Medulla oblongata (tissue), 1 donor: ENCODE measurements around the gene C10orf53.

ENCODE experiments used
- DNase-seq: peaks from one replicate; pipeline ENCODE4 v3.0.0-alpha.2; 2015; ENCODE audit errors: extremely low spot score

Gene C10orf53, protein sequence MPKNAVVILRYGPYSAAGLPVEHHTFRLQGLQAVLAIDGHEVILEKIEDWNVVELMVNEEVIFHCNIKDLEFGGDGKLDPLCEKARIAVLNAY

DNA sequence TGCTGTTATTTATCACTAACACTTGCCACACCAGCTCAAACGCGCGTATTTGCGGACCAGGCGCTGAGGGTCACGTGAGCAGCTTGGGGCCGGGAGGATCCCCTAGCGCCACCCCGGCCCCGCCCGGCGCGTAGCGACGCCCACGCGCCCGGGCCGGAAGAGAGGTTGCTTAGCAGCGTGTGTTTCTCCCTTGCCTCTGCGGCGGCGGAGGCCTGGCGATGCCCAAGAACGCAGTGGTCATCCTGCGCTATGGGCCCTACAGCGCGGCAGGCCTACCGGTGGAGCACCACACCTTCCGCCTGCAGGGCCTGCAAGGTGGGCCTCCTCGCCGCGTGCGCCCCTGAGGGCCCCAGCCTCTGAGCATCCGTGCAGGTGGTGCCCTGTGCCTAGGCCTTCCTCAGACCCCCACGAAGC is at the start of gene C10orf53:
TSS of gene C10orf53 (plus strand) at position 172 of the 414 bp plus-strand sequence. CDS start at position 219, 47 bp downstream.
- peak; percentile 21 for DNase-seq

DNA sequence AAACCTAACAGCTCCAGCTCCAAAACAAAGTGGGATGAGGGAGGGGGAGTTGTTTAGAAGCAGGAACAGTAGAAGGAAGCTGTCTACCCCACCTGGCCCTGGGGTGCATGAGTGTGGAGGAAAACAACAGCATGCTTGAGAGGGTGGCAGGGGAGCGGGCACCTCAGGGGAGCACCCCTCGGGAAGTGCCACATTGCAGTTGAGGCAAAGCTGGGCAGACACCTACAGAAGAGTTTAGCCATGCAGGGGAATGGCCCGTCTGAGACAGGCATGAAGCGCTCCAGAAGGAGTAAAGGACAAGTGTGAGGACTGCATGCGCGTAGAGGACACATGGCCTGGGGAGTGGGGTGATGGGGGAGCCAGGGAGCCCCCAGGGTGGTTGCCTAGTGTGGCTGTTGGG is 47.5 kb upstream of the C10orf53 start:
- DNase-seq: no peak

DNA sequence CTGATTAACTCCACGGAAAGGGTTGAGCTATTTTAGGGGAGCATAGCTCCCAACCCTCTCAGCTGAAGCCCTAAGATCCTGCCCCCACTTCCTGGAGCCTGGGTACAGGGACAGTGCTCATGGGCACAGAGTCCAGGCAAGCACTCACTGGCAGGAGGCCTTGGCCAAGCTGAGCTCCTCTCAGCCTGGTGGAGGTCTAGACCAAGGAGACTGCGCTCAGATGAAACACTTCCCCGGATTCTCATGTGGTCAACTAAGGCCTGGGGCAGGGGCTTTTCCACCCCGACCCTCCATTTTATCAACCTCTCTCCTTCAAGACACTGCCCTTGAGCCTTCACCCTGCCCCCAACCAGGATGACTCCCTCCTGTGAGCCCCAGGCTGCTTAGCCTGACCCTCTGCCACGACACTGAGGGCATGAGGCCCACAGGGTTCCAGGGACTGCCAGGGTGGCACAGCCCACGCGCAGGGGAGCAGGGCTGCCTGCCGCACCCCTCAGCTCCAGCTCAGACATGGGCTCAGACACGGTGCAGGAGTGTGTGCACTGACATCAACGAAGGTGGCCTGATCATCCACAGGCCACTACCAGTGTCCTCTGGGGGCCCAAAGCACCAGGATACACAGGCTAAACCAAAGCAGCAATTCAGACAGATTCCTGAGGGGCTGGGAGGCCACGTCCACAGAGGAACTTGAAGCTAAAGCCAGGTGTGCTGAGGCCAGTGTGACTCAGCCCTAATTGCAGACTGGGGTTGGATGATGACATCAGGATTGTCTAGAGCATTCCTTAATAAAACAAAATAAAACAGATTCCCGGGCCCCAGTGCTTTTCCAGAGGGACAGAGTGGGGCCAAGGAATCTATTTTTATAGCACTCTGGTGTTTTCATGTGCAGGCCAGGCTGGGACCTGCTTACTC is 46.8 kb upstream of the C10orf53 start:
- DNase-seq: no peak

DNA sequence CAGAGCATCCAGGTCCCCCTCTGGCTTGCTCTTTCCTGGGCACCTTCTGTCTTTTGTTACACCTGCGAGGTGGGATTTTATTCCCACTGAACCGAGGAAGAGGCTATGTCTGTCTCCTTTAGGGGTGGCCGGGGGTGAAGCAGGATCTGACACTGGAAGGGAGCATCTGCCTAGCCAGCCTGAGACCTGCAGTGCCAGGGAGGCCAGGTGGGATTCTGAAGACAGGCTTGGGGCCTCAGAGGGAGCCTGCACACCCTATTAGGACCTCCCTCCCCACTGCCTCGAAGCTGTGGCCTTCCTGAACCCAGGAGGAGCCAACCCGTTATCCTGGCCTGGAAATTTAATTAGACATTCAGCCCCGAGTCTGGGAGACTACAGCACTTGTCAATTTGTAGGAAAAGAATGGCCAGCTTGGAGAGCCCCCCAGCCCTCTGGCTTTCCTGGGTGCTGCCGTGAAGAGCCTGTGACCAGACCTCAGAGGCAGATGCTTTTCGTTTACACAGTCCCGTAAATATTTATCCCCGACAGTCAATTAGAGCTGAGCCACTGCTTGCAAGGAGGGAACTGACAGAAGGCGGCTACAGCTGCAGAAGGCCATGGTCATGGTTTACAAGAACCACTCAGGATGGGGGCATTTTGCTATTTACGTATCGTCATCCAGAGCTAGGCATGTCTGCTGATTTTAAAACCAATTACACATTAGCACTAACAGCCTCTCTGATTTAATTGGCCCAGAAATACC is 46.0 kb upstream of the C10orf53 start:
- no peak for DNase-seq

DNA sequence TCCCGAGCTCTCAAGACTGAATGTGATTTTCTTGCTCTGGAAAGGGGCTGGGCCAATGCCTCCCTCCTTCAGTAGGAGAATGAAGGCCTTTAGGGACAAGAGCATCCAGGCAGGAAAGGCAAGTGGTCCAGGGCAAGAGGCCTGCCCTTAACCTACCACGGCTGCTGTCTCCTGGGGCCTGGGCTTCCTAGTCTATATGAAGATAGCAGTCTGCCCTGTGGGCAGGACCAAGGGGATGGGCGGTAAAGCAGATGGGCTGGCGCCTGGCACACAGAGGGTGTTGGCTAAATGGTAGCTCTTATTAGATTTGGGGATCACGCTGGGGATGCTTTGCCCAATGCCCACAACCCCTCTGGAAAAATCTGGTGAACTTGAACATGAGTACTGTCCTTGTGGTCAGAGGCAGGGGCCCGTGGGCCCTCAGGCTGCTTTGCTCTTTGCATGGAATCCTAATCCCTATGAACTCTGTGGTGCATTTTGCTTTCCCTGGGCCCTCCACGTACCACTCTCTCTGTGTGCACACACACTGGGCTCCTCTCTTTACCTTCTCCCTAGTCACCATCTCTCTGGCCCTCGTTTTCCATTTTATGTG is 45.3 kb upstream of the C10orf53 start:
- no peak for DNase-seq

DNA sequence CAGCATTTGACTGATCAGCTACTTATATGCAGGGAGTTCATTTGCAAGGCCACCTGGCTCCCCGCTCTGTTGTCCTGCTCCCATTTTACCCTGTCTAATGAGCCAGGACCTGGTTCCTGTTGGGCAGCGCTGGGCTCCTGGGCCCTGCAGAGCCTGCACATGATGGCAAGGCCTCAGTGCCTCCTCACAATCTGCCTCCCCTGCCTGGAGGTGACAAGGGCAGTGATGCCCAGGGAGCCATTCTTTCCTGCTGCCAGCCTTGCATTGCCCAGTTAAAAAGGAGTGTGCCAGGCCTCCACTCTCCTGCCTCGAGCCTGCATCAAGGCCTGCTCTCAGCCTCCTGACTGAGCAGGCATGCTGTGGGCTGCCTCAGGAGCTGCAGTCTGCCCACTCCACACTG is 37.1 kb upstream of the C10orf53 start:
- DNase-seq: no peak

DNA sequence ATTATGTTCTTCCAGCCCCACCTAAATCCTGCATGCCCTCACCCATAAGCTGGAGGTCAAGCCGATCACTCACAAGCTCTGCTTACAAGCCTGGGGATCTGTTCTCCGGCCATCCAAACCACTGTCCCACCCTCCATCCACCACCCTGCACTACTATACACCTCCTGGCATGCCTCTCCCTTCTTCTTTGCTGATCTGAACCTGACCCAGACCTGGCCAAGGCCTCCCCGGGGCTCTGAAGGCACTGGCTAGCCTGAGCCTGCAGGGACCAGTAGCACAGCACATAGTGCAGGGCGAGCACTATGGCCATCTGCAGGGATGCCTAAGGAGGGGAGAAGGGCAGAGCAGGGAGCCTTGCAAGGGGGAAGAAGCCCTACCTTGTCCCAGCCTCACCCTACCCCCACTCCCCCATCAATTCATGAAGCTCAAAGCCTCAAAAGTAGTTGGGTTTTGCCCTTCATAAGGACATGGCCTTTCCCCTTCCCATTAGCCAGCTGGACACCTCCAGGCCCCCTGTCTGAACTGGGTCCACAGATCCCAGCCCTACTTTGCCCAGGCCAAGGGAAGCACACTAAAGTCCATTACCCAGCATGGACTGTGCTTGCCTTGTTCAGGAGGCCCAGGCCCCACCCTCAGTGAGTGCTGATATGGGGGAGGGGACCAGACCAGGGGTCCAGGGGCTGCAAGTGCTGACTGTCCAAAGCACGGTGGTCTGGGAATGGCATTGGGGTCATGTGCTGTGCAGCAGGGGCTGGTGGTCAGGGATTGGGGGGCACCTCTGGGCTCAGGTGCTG is 36.0 kb upstream of the C10orf53 start:
- DNase-seq: no peak

DNA sequence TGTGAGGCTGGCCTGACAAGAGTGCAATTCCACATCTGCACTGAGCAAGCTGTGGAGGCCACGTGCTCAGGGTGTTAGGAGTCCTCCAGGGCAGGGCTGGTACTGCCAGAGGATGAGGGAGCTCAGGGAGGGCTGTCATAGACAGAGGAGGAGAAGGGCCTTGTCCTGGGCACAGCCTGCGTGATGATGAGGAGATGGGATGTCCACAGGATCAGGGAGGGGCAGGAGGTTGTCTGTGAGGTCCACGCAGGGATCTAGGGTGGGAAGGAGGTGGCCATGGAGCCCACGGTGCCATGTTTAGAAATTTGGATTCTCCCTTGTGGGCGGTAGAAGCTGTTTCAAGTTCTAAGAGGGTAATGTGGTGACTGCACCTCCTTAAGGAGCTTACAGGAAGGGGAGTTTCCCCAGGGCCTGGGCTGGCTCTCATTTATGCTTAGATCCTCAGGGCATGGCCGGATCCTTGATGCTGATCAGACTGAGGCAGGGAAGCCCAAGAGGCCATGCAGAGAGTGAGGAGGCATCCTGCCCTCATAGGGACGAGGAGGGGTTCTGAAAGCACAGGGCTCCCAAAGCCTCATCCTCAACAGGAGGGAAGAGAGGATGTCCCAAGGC is 35.3 kb upstream of the C10orf53 start:
- no peak for DNase-seq

DNA sequence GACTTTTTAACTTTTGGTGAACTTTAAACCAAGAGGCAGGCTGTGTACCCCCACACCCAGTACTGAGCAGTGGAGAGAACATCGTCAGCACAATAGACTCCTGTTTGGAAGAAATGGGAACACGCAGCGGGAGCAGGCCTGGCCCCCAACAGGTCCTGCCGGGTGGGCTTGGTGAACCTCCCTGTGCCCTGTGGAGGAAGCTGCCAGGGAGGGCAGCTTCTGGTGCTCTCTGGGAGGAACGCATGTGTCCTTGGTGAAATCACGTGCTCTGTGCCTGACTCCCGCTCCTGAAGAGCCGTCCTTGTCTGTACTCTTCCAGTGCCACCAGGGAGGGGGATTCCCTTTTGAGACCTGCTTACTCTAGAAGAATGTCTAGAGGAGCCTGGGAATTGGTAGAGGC is 34.0 kb upstream of the C10orf53 start:
- DNase-seq: no peak

DNA sequence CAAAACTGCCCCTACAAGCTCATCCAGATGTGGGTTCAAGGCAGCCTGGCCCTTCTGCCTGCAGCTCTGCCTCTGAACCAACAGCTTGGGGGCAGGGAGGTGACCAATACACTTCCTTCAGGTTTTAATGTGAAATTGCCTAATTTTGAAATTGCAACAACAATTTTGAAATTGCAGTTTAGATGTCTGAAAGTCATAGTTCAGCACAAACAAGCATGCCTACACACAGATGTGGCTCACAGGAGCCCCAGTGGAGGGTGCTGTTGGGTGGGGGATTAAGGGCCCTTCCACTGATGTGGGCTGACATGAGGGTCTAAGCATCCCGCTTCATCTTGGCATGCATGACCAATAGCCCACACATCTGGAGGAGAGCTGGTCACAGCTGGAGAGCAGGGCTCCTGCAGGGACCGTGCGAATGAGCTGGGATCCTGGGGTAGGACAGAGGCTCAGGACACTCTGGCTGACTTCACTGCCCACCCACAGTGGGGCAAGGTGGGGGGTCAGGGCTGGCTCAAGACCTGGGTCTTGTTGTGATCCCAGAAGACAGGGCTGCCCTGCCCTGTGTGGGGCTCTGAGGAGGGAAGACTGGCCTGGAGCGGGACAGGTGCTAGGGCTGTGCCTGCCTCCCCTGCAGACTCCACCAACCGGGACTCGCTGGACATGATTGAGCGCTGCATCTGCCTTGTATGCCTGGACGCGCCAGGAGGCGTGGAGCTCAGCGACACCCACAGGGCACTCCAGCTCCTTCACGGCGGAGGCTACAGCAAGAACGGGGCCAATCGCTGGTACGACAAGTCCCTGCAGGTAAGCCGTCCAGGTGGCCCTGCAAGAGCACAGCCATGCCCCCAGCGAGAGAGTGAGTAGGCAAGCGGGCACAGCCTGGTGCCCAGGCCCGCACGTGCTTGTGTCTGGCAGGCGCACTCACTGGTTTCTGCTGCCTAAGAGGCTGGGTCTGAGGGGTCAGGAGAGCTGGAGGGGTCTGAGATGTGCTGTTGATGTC is 33.3 kb upstream of the C10orf53 start:
- DNase-seq: no peak

DNA sequence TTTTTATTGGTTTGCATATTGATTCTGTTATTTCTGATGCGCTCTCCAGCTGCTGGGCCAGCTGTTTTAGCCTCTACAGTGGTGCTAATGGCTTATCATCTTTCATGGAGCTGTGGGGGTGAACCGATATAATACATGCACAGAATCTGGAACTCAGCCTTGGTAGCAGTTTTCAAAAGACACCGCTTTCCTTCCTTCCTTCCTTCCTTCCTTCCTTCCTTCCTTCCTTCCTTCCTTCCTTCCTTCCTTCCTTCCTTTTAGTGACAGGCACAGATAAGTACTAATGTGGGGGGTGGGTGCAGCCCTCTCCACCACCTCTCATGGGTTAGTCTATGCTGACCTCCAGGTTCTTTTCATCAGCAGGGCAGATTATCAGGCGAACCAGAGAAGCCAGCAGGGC is 31.9 kb upstream of the C10orf53 start:
- DNase-seq: no peak

DNA sequence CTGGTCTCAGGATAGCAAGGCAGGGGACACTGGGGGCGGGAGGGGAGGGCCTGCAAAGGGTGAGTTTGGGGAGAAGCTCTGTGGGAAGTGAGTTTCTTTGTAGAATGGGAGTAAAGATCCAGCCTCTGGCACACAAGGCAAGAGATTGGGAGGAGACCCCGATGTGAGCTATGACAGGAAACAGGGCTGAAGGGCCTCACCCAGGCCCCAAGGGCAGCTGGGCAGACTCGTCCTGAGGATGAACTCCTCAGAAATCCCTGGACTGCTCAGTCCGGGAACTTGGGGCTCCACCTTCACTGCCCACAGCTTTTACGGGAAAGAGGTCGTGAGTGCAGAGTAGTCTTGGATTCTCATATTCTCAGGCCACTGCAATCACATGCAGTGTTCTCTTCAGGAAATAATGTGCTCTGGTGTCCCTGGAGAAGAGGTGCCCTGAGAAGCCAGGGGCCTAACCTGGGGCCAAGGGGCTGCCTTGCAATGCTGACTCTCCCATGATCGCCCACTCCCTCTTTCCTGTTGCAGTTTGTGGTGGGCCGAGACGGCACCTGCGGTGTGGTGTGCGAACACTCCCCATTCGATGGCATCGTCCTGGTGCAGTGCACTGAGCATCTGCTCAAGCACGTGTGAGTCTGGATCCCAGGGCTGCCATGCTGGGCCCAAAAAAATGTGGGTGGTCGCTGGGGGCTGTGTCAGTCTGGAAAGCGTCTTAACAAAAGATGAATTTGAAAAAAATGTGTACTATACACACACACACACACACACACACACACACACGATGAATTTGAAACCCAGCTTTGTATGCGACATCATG is 31.3 kb upstream of the C10orf53 start:
- DNase-seq: no peak

DNA sequence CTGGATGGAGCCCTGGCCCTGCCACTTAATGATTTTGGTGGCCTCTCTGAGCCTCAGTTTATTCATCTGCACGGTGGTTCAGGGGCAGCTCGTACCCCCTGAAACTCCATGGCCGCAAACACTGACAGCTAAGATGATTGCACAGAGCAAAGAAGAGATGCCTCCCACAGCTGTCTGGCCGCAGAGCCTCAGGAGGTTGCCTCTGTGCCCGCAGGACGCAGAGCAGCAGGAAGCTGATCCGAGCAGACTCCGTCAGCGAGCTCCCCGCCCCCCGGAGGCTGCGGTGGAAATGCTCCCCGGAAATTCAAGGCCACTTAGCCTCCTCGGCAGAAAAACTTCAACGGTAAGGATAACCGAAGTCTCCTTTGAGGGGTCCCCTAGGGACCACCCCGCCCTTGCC is 30.2 kb upstream of the C10orf53 start:
- no peak for DNase-seq

DNA sequence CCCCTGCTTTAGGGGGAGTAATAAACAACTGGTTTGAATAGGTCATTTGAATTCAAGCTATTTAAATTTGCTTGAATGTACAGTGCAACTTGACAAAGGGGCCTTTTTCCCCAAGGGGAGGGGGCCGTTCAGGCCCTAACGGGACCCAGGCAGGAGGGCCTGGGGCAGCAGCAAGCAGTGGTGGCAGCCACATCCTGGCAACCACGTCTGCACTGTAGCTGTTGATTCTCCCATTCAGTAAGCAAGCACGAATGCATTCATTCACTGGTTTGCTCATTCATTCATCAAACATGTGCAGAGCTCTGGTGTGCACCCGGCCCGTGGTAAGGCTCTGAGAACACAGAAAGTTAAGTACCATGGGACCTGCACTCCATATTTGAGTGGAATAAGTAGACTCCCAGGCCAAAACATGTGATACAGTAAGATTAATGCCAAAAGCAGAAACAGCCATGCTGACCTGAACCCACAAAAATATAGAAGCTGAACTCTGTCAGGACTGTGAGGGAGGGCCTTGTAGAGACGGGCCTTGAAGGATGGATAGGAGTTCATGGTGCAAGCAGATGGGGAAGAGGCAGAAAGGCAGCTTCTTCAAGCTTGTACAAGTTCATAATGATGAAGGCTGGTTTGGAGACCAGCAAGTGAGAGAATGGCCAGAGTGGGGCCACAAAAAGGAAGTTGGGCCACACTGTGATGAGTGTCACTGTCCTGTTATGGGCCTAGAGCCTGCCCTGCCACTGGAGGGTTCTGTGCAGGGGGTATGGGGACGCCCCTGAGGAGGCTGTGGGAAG is 29.3 kb upstream of the C10orf53 start:
- no peak for DNase-seq

DNA sequence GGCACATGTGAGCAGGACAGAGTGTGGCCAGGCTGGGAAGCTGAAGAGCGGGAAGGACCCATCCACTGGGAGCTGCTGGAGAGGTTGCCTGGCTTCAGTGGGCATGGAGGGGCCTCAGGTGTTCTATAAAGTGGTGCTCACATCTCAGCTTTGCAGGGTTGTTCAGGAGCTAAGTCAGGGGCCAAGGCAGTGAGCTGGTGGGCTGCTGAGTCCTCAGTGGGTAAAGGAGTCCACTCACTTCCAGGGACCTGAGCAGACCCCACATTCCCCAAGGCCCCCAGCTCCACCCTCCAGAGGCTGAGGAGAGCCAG is 28.8 kb upstream of the C10orf53 start:
- no peak for DNase-seq

DNA sequence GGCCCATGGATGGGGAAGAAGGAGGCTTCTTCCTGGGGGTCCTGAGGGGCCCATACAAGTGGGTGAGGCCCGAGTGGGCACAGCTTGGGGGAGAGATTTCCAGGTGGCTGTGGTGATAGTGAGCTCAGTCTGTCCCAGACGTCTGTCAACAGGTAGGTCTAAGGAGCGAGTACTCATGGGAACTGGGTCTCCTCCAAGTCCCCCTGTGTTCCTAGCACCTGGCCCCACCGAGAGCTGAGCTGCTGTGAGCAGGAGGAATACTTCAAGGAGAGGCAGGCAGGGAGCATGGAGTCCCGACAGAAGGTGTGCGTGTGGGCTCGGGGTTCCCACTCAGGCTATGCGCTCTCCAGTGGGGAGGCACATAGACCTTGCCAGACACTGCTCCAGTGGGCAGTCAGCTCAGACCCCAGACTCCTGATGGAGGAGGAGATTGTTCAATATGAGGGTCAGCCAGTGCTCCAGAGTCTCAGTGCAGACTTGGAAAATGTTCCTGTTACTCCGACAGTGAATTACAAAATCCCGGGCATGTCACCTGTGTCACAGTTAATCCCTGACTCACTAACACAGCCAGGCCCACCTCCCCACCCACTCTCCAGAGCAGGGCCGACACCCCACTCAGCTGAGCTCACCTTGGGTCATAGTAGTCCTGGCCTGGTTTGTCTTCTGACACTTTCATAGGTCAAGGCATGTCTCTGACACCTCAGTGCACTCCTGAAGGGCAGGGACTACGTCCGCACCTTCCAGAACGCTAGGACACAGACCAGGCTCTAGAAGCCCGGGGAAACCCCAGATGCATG is 28.2 kb upstream of the C10orf53 start:
- DNase-seq: no peak

DNA sequence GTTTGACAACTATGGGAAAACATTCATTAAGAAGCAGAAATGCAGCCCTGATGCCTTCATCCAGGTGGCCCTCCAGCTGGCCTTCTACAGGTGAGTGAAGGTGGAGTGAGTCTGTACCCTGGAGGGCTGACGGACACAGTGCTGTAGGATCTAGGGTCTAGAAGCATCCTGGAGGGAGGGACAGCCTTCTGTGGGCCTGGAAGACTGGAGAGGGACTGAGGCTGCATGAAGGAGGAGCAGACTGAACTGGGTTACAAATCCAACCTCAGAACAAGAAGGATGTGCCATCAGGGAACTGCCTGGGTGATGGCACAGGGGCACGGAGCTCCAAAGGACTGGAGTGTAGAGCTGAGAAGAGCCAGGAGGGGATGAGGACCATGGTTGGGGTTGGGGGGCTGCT is 27.5 kb upstream of the C10orf53 start:
- DNase-seq: no peak
